Upper lobe of right lung (tissue), 1 donor: ENCODE data around the gene TTC39C. TPM values are rescaled to one million over a fixed set of nuclear protein-coding genes. Genes with fewer than 3 reads are reported as not detected.
A peak's percentile ranks its signal among the peaks of the same experiment; 100 is the strongest.

ENCODE experiments used
- ATAC-seq: fragments of 200-7000 bp; cut with Tn5 transposase; one replicate; pipeline ENCODE4 v1.9.1; 2020; ENCODE audit warnings: mild to moderate bottlenecking, moderate library complexity
- DNase-seq: peaks from one replicate; pipeline ENCODE4 v3.0.0-alpha.2; 2020
- H3K27ac ChIP-seq: fragments of 200-600 bp; one replicate; pipeline ENCODE4 v1.8.0; 2022
- H3K27me3 ChIP-seq: fragments of 200-600 bp; one replicate; pipeline ENCODE4 v1.8.0; 2022; ENCODE audit warnings: mild to moderate bottlenecking
- H3K36me3 ChIP-seq: fragments of 200-600 bp; one replicate; pipeline ENCODE4 v1.8.0; 2022
- H3K4me1 ChIP-seq: fragments of 200-600 bp; one replicate; pipeline ENCODE4 v1.8.0; 2022
- H3K4me3 ChIP-seq: fragments of 200-600 bp; one replicate; pipeline ENCODE4 v1.8.0; 2022; ENCODE audit warnings: mild to moderate bottlenecking
- H3K9me3 ChIP-seq: fragments of 200-600 bp; one replicate; pipeline ENCODE4 v1.8.0; 2022
- CTCF ChIP-seq: fragments of 200-600 bp; IDR thresholded peaks from one replicate; pipeline ENCODE4 v1.8.0; 2022; ENCODE audit warnings: antibody characterized with exemption
- intact Hi-C: fragments of 100-400 bp; cut with DNase I; formaldehyde crosslinking; loops from one replicate; pipeline ENCODE4 v1.11.0; 2022
- total RNA-seq: library from RNA; stranded (reverse); fragmentation: NEBNext Ultra II Directional; extraction: Animal tissue kit (Norgen Biotek cat#: 25700); gene quantifications from one replicate; pipeline ENCODE4 v1.2.1, GENCODE V29; 2021
- donor health status: DM: no; HTN: yes; CAD: no; lungs with severe emphysema.

TTC39C gene
- total RNA-seq, 1 donor from 2014 or later: 14.8 TPM

- TF ChIP-seq CTCF: peak; percentile 75
- ATAC-seq: peak; percentile 89
- Histone ChIP-seq H3K27me3 (no peaks in the 10 kb centered on the region), H3K4me3 (no peak overlapping the region), H3K36me3 (peaks cover 10% of the 10 kb centered on the region), H3K27ac (no peak overlapping the region), H3K4me1 (peaks cover 8% of the 10 kb centered on the region), H3K9me3 (no peaks in the 10 kb centered on the region)
- intact Hi-C loops: no loop called here
- peak; percentile 67 for DNase-seq
Measured at GRCh38 chr18:24176727-24177416, 162.3 kb downstream of the TTC39C start.

DNA sequence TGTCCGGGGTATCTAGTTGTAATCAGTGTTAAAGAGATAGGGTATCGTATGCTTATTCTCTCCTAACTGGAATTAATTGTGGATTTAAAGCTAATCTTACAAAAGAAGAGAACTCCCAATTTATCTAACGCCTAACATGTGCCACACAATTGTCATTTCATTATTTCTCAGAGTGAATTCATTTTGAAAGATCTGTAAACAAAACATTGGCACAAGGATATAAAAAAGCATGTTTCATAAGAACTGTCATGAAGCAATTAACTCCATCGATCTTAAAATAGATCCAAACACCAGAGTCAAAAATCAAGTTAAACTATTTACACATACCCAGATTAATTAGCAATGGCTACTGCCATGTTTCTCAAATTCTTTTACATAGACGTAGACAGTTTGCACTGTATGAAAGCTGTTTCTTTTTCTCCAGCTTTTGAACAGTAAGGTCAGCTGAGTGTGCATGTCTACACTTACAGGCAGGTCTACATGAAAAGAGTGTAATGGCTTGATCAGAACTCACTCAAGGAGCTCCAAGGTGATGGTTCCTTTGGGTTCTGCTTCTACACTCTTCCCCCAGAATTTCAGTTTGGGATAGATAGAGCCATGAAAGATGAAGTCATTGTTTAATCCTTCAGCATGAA is 163.1 kb downstream of the TTC39C start:
- Histone ChIP-seq H3K4me1 (peaks cover 8% of the 10 kb centered on the region), H3K27ac (no peak overlapping the region), H3K36me3 (peaks cover 10% of the 10 kb centered on the region), H3K4me3 (no peak overlapping the region), H3K27me3 (no peaks in the 10 kb centered on the region), H3K9me3 (no peaks in the 10 kb centered on the region)
- ATAC-seq: no peak
- DNase-seq: no peak
- intact Hi-C loops: no loop called here
- TF ChIP-seq CTCF: no peak

GRCh38 chr18:24180048-24180447 is 165.5 kb downstream of the TTC39C start:
- H3K9me3 ChIP-seq: no peaks in the 10 kb centered on the region
- H3K27me3 ChIP-seq: no peaks in the 10 kb centered on the region
- intact Hi-C loops: no loop called here
- H3K4me1 ChIP-seq: peaks cover 8% of the 10 kb centered on the region
- no peak for TF ChIP-seq CTCF
- DNase-seq: no peak
- no peak overlapping the region for H3K27ac ChIP-seq
- H3K4me3 ChIP-seq: no peak overlapping the region
- ATAC-seq: no peak
- no peaks in the 10 kb centered on the region for H3K36me3 ChIP-seq

GRCh38 chr18:24181806-24182205 is 167.3 kb downstream of the TTC39C start:
- no peak overlapping the region for H3K4me3 ChIP-seq
- no peaks in the 10 kb centered on the region for H3K36me3 ChIP-seq
- no peaks in the 10 kb centered on the region for H3K9me3 ChIP-seq
- intact Hi-C loops: no loop called here
- DNase-seq: no peak
- ATAC-seq: no peak
- no peaks in the 10 kb centered on the region for H3K27me3 ChIP-seq
- no peak overlapping the region for H3K27ac ChIP-seq
- TF ChIP-seq CTCF: no peak
- H3K4me1 ChIP-seq: peaks cover 4% of the 10 kb centered on the region

Other genes starting within 250 kb of the TTC39C start
- gene CABYR, start 124.3 kb downstream of the TTC39C start, total RNA-seq: 1.1 TPM